ENCODE results near the gene PTPRJ. TPM values are rescaled to one million over a fixed set of nuclear protein-coding genes. Genes with fewer than 3 reads are reported as not detected.

The PTPRJ gene
- total RNA-seq, 1 donor from 2014 or later, result 53.4 TPM

Other genes with a start within 250 kb of the PTPRJ start
- 64.6 TPM for gene FNBP4, start 213.2 kb upstream of the PTPRJ start, total RNA-seq
- gene NUP160, start 132.2 kb upstream of the PTPRJ start, total RNA-seq, result 26.1 TPM
- not detected for gene OR4B1, start 236.3 kb downstream of the PTPRJ start, total RNA-seq

All from mucosa of gallbladder (tissue), 1 donor.